ENCODE measurements around the gene STARD3. TPM values are rescaled to one million over a fixed set of nuclear protein-coding genes. Genes with fewer than 3 reads are reported as not detected.

The STARD3 gene
- total RNA-seq, 1 donor from 2014 or later, result 18.4 TPM

DNA sequence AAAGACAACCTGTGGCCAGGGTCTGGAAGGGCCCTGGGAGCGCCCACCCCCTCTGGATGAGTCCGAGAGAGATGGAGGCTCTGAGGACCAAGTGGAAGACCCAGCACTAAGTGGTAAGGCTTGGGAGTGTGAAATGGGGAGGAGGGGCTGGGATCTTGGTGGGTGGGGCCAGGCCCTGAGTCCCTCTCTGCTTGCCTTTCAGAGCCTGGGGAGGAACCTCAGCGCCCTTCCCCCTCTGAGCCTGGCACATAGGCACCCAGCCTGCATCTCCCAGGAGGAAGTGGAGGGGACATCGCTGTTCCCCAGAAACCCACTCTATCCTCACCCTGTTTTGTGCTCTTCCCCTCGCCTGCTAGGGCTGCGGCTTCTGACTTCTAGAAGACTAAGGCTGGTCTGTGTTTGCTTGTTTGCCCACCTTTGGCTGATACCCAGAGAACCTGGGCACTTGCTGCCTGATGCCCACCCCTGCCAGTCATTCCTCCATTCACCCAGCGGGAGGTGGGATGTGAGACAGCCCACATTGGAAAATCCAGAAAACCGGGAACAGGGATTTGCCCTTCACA is 1.2 kb upstream of the STARD3 start:
- no peak for TF ChIP-seq CTCF (IDR thresholded peaks at IDR 0.05; ENCODE audit: insufficient read depth, low read length, severe bottlenecking)
- Histone ChIP-seq H3K4me3 (ENCODE audit: low read depth, low read length) (no peak overlapping the region), H3K36me3 (ENCODE audit: control insufficient read depth, insufficient read depth, low read length) (no peaks in the 10 kb centered on the region), H3K27me3 (ENCODE audit: control insufficient read depth, insufficient read depth, low read length) (no peaks in the 10 kb centered on the region)
- DNase-seq (ENCODE audit: low read depth) (no peak), FAIRE-seq (no peak)

- Histone ChIP-seq H3K4me3 (ENCODE audit: low read depth, low read length) (peak overlapping the region; percentile 83), H3K27me3 (ENCODE audit: control insufficient read depth, insufficient read depth, low read length) (no peaks in the 10 kb centered on the region), H3K36me3 (ENCODE audit: control insufficient read depth, insufficient read depth, low read length) (no peaks in the 10 kb centered on the region)
- FAIRE-seq (no peak), DNase-seq (ENCODE audit: low read depth) (no peak)
- no peak for TF ChIP-seq CTCF (IDR thresholded peaks at IDR 0.05; ENCODE audit: insufficient read depth, low read length, severe bottlenecking)
Observed at GRCh38 chr17:39636587-39636926, 387 bp upstream of the STARD3 start.

- no peak for DNase-seq (ENCODE audit: low read depth)
- no peak overlapping the region for H3K4me3 ChIP-seq (ENCODE audit: low read depth, low read length)
- H3K36me3 ChIP-seq (ENCODE audit: control insufficient read depth, insufficient read depth, low read length), result no peaks in the 10 kb centered on the region
- TF ChIP-seq CTCF (IDR thresholded peaks at IDR 0.05; ENCODE audit: insufficient read depth, low read length, severe bottlenecking), result no peak
- FAIRE-seq, result peak; percentile 18
- no peaks in the 10 kb centered on the region for H3K27me3 ChIP-seq (ENCODE audit: control insufficient read depth, insufficient read depth, low read length)
Observed at GRCh38 chr17:39638317-39638716, 1.4 kb downstream of the STARD3 start.

DNA sequence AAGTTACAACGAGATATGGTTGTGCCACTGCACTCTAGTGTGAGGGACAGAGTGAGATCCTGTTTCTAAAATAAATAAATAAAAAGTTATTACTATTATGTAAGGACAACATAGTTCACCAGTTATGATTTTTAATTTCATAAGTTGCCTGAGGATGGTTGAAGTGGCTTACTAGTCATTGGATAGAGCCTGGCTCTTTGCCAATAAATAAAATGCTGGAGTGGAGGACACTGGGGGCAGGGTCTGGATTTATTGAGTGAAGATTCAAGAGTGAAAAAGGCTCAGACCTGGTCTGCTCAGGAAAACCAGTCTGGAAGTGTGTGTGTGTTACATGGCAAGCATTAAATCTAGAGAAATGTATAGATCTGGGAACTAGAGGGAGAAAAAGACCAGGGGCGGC is 2.1 kb downstream of the STARD3 start:
- Histone ChIP-seq H3K36me3 (ENCODE audit: control insufficient read depth, insufficient read depth, low read length) (no peaks in the 10 kb centered on the region), H3K4me3 (ENCODE audit: low read depth, low read length) (no peak overlapping the region), H3K27me3 (ENCODE audit: control insufficient read depth, insufficient read depth, low read length) (no peaks in the 10 kb centered on the region)
- no peak for DNase-seq (ENCODE audit: low read depth)
- TF ChIP-seq CTCF (IDR thresholded peaks at IDR 0.05; ENCODE audit: insufficient read depth, low read length, severe bottlenecking), result no peak
- no peak for FAIRE-seq

DNA sequence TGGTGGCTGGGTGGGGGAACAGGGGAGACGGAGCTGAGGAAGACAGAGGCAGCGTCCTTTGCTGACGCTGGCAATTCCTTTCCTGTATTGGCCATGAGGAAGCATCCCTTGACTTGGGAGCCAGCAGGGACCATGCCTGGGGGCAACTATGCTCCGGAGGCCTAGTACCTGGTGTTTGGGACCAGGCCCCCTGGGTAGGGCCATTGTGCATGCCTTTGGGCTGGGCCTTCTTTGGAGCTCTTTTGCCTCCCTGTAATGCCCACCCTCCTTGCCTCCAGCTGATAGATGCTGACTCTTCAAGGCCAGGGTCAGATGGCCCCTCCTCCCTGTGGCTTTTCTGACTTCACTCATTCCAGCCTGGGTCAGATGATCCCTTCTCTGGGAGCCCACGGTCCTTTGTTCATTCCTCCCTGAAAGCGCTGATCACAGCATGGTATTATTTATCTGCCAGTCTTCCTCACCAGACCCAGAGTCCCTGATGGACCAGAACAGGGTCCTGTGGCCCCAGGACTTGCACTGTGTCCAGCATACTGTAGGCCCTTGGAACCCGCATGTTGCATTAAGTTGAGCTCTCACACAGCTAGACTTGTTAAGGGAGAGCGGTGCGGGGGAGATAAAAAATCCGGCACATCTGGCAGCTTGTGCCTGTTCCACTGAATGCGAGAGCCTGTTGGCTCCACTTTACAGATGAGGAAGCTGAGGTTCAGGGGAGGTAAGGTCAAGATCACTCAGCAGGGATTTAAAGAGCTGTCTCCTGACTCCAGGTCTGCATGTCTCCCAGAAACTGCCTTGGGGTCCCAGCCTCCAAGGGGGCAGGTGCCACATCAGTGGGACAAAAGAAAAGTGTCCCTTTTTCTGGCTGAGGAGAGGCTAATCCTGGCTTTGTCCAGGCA is 2.9 kb downstream of the STARD3 start:
- FAIRE-seq (no peak), DNase-seq (ENCODE audit: low read depth) (no peak)
- H3K4me3 ChIP-seq (ENCODE audit: low read depth, low read length), result no peak overlapping the region

More for the DNA sequence above, 2.9 kb downstream of the STARD3 start:
- no peak for TF ChIP-seq CTCF (IDR thresholded peaks at IDR 0.05; ENCODE audit: insufficient read depth, low read length, severe bottlenecking)
- Histone ChIP-seq H3K36me3 (ENCODE audit: control insufficient read depth, insufficient read depth, low read length) (no peaks in the 10 kb centered on the region), H3K27me3 (ENCODE audit: control insufficient read depth, insufficient read depth, low read length) (no peaks in the 10 kb centered on the region)
